Skeletal muscle tissue (tissue), 4 donors: ENCODE results near the gene S100A2. TPM values are rescaled to one million over a fixed set of nuclear protein-coding genes. Genes with fewer than 3 reads are reported as not detected.

Experiments used
- H3K27ac ChIP-seq: one replicate; pipeline ENCODE4 v1.7.0; 2013; ENCODE audit warnings: mild to moderate bottlenecking, low read depth, low read length, inconsistent platforms
- H3K27me3 ChIP-seq, 3 donors: one replicate each; pipeline ENCODE4 v1.7.0; 2013; ENCODE audit warnings: low read length in 3 of 3; ENCODE audit not compliant: control insufficient read depth in 3 of 3, insufficient read depth in 3 of 3
- H3K36me3 ChIP-seq, 3 donors: one replicate each; pipeline ENCODE4 v1.7.0; 2013; ENCODE audit warnings: low read length in 3 of 3; ENCODE audit not compliant: control insufficient read depth in 3 of 3, insufficient read depth in 3 of 3
- H3K4me1 ChIP-seq, 3 donors: one replicate each; pipeline ENCODE4 v1.7.0; 2013; ENCODE audit warnings: low read length in 3 of 3, mild to moderate bottlenecking in 3 of 3; ENCODE audit not compliant: control insufficient read depth in 3 of 3, insufficient read depth in 3 of 3
- H3K4me3 ChIP-seq, 3 donors: one replicate each; pipeline ENCODE4 v1.7.0; 2013; ENCODE audit warnings: low read length in 3 of 3
- H3K9ac ChIP-seq, 3 donors: one replicate each; pipeline ENCODE4 v1.7.0; 2013; ENCODE audit warnings: low read length in 3 of 3, mild to moderate bottlenecking in 3 of 3, moderate library complexity in 2 of 3, low read depth in 1 of 3
- H3K9me3 ChIP-seq, 3 donors: one replicate each; pipeline ENCODE4 v1.7.0; 2013; ENCODE audit warnings: low read length in 3 of 3; ENCODE audit not compliant: control insufficient read depth in 3 of 3
- total RNA-seq: library from RNA; depleted of rRNA; stranded (reverse); fragments of >200 nt; gene quantifications from one replicate; pipeline ENCODE4 v1.2.3, GENCODE V29; 2014
- donor health status: Osteomylitis.

Gene S100A2
- not detected for total RNA-seq

GRCh38 chr1:153565529-153566374, at the start of gene S100A2:
Gene S100A2, minus strand, starts transcription at chr1:153565844. Its CDS starts 1,967 bp downstream, at chr1:153563877.
- Histone ChIP-seq H3K27me3 (no peaks in the 10 kb centered on the region), H3K4me1 (peaks cover 31 to 36% (median 35%) of the 10 kb centered on the region in 3 donors), H3K9ac (peak within 1 kb of the TSS; percentile 52 to 68 (median 55)), H3K9me3 (no peaks in the 10 kb centered on the region), H3K27ac (peak within 1 kb of the TSS; percentile 89), H3K4me3 (peak within 1 kb of the TSS in 2 of 3 donors; percentile 12 to 45), H3K36me3 (no peaks in the 10 kb centered on the region)

- H3K27me3 ChIP-seq, result no peaks in the 10 kb centered on the region
- H3K9me3 ChIP-seq, result no peaks in the 10 kb centered on the region
- H3K4me3 ChIP-seq, result no peak overlapping the region
- peaks cover 0 to 6% (median 6%) of the 10 kb centered on the region in 3 donors for H3K36me3 ChIP-seq
- peaks cover 19 to 38% (median 34%) of the 10 kb centered on the region in 3 donors for H3K4me1 ChIP-seq
- H3K9ac ChIP-seq, result no peak overlapping the region
- no peak overlapping the region for H3K27ac ChIP-seq
Measured at GRCh38 chr1:153615406-153615805, 49.8 kb upstream of the S100A2 start.

GRCh38 chr1:153614906-153615305, 49.3 kb upstream of the S100A2 start:
- H3K27me3 ChIP-seq, result no peaks in the 10 kb centered on the region
- H3K4me3 ChIP-seq, result no peak overlapping the region
- H3K9me3 ChIP-seq, result no peaks in the 10 kb centered on the region
- H3K4me1 ChIP-seq, result peaks cover 24 to 43% (median 38%) of the 10 kb centered on the region in 3 donors
- H3K9ac ChIP-seq, result no peak overlapping the region
- H3K36me3 ChIP-seq, result peaks cover 0 to 6% (median 6%) of the 10 kb centered on the region in 3 donors
- no peak overlapping the region for H3K27ac ChIP-seq

- Histone ChIP-seq H3K27ac (no peak overlapping the region), H3K9ac (no peak overlapping the region), H3K4me3 (no peak overlapping the region), H3K36me3 (peaks cover 0 to 6% (median 5%) of the 10 kb centered on the region in 3 donors), H3K9me3 (no peaks in the 10 kb centered on the region), H3K27me3 (no peaks in the 10 kb centered on the region), H3K4me1 (peaks cover 29 to 48% (median 44%) of the 10 kb centered on the region in 3 donors)
Measured at GRCh38 chr1:153614189-153614900, 48.7 kb upstream of the S100A2 start.

- Histone ChIP-seq H3K36me3 (peaks cover 0 to 4% (median 0%) of the 10 kb centered on the region in 3 donors), H3K27me3 (no peaks in the 10 kb centered on the region), H3K9me3 (no peaks in the 10 kb centered on the region), H3K9ac (peak overlapping the region; percentile 61 to 91 (median 89)), H3K4me3 (peak overlapping the region; percentile 43 to 86 (median 77)), H3K4me1 (peaks cover 39 to 58% (median 53%) of the 10 kb centered on the region in 3 donors), H3K27ac (peak overlapping the region; percentile 80)
Measured at GRCh38 chr1:153613406-153613805, 47.8 kb upstream of the S100A2 start.

GRCh38 chr1:153612755-153613331, 47.2 kb upstream of the S100A2 start, which contains the start of gene S100A16:
Gene S100A16, minus strand, starts transcription at chr1:153613137. Its CDS starts 4,986 bp downstream, at chr1:153608151.
- Histone ChIP-seq H3K36me3 (peaks cover 0 to 1% (median under 1%) of the 10 kb centered on the region in 3 donors), H3K4me1 (peaks cover 43 to 63% (median 58%) of the 10 kb centered on the region in 3 donors)

GRCh38 chr1:153612111-153612754, 46.6 kb upstream of the S100A2 start:
- H3K9me3 ChIP-seq, result no peaks in the 10 kb centered on the region
- H3K27ac ChIP-seq, result peak overlapping the region; percentile 80
- H3K9ac ChIP-seq, result peak overlapping the region; percentile 87 to 91 (median 89)
- H3K27me3 ChIP-seq, result no peaks in the 10 kb centered on the region
- peak overlapping the region; percentile 77 to 86 (median 79) for H3K4me3 ChIP-seq
- H3K36me3 ChIP-seq, result peaks cover 3 to 7% (median 6%) of the 10 kb centered on the region in 3 donors
- H3K4me1 ChIP-seq, result peaks cover 47 to 63% (median 57%) of the 10 kb centered on the region in 3 donors

More at GRCh38 chr1:153612755-153613331, 47.2 kb upstream of the S100A2 start, which contains the start of gene S100A16:
- peak within 1 kb of the TSS; percentile 77 to 86 (median 79) for H3K4me3 ChIP-seq
- no peaks in the 10 kb centered on the region for H3K27me3 ChIP-seq
- H3K9ac ChIP-seq, result peak within 1 kb of the TSS; percentile 87 to 91 (median 89)
- H3K9me3 ChIP-seq, result no peaks in the 10 kb centered on the region
- peak within 1 kb of the TSS; percentile 80 for H3K27ac ChIP-seq

- peaks cover 45 to 55% (median 48%) of the 10 kb centered on the region in 3 donors for H3K4me1 ChIP-seq
Measured at GRCh38 chr1:153611356-153611755, 45.7 kb upstream of the S100A2 start.

GRCh38 chr1:153610811-153611301, 45.2 kb upstream of the S100A2 start:
- Histone ChIP-seq H3K4me1 (peaks cover 45 to 53% (median 45%) of the 10 kb centered on the region in 3 donors), H3K9ac (no peak overlapping the region), H3K27me3 (no peaks in the 10 kb centered on the region), H3K4me3 (no peak overlapping the region), H3K27ac (peak overlapping the region; percentile 85), H3K36me3 (peaks cover 11 to 17% (median 14%) of the 10 kb centered on the region in 3 donors), H3K9me3 (no peaks in the 10 kb centered on the region)

More at GRCh38 chr1:153611356-153611755, 45.7 kb upstream of the S100A2 start:
- H3K27me3 ChIP-seq, result no peaks in the 10 kb centered on the region
- H3K9me3 ChIP-seq, result no peaks in the 10 kb centered on the region
- peaks cover 11 to 15% (median 14%) of the 10 kb centered on the region in 3 donors for H3K36me3 ChIP-seq
- no peak overlapping the region for H3K27ac ChIP-seq
- peak overlapping the region in 2 of 3 donors; percentile 77 to 79 for H3K4me3 ChIP-seq
- H3K9ac ChIP-seq, result no peak overlapping the region
